ENCODE measurements around the gene TRIM40. TPM values are rescaled to one million over a fixed set of nuclear protein-coding genes. Genes with fewer than 3 reads are reported as not detected.
"Not testable (repeated sequence)": the region's sequence is repeated elsewhere in the genome, so short reads cannot be mapped to it uniquely, and the experiment has no call there.

TRIM40 gene
- total RNA-seq, 4 donors from 2014 or later: 10.9 to 13.7 (median 12.7) TPM; not detected in 1

DNA sequence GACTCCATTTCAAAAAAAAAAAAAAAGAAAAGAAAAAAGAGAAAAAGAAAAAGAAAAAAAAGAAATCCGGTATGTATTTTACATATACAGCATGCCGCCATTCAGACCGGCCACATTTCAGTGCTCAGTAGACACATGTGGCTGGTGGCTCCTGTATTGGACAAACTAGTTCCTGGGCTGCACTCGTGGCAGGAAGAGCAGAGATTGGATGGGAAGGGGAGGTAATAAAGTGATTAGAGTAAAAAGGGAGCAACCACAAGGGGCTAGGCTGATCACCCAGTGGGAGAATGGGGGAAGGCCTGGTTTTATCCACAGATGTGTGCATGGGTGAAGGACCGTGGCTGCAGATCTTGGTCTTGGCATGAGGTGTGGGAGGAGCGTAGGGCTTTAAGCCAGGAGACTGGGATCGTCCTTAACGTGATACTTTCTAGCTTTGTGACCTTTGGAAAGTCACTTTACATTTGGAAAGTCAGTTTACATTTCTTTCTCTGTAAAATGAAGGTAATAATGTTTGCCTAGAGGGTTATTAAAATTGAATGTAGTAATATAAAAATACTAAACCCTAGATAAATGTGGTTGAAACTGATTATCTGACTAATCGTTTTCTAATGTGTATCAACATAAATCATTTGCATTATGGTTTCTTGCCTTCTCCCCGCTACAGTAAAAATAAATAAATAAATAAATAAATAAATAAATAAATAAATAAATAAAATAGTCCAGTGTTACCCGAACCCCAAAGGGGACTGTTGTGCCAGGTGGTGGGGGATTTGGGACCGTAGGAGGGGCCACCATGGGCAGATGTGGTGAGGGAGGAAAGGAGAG, 26.5 kb downstream of the TRIM40 start:
- no peak for DNase-seq
- H3K36me3 ChIP-seq: peaks cover 0 to 6% (median 0%) of the 10 kb centered on the region in 3 donors
- peak overlapping the region in 3 of 4 donors; percentile 75 to 99 (median 91) for H3K27ac ChIP-seq
- H3K4me3 ChIP-seq: peak overlapping the region in 2 of 4 donors; percentile 57 to 78
- no peaks in the 10 kb centered on the region for H3K9me3 ChIP-seq
- H3K4me1 ChIP-seq: no peaks in the 10 kb centered on the region
- TF ChIP-seq, protein P1, sequence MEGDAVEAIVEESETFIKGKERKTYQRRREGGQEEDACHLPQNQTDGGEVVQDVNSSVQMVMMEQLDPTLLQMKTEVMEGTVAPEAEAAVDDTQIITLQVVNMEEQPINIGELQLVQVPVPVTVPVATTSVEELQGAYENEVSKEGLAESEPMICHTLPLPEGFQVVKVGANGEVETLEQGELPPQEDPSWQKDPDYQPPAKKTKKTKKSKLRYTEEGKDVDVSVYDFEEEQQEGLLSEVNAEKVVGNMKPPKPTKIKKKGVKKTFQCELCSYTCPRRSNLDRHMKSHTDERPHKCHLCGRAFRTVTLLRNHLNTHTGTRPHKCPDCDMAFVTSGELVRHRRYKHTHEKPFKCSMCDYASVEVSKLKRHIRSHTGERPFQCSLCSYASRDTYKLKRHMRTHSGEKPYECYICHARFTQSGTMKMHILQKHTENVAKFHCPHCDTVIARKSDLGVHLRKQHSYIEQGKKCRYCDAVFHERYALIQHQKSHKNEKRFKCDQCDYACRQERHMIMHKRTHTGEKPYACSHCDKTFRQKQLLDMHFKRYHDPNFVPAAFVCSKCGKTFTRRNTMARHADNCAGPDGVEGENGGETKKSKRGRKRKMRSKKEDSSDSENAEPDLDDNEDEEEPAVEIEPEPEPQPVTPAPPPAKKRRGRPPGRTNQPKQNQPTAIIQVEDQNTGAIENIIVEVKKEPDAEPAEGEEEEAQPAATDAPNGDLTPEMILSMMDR (IDR thresholded peaks at IDR 0.05): no peak
- no peak for TF ChIP-seq POLR2A (IDR thresholded peaks at IDR 0.05)
- no peaks in the 10 kb centered on the region for H3K27me3 ChIP-seq

DNA sequence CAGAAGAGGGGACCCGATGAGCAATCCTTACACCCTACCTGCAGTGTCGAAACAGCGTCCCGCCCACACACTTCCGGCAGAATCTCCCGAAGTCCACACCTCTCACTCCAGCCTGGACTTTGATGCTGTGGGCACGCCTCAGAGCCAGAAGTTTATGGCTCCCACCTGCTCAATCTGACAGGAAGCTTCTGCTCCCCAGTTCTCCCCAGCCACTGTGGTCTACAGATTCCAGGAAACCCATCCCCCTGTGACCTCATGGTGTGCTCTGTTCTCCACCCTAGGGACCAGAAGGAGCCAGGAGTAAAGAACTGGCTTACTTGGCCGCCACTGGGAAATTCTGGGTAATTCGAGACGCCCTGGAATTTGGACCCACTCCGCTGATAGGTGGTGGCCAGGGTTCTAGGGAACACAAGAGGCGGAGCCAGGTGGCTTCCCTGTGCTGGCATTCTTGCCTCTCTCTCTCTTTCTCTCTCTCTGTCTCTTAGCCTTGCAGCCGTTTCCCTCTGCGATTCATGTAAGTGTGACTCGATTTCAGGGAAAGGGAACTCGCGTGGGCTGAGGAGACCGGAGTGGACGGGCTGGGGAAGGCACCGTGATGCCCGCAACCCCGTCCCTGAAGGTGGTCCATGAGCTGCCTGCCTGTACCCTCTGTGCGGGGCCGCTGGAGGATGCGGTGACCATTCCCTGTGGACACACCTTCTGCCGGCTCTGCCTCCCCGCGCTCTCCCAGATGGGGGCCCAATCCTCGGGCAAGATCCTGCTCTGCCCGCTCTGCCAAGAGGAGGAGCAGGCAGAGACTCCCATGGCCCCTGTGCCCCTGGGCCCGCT, 27.4 kb downstream of the TRIM40 start, which contains the start of gene TRIM15:
TSS of gene TRIM15 (plus strand) at position 457 of the 828 bp plus-strand sequence. CDS start at position 596, 139 bp downstream.
- Histone ChIP-seq H3K4me3 (peak within 1 kb of the TSS in 3 of 4 donors; percentile 35 to 78 (median 57)), H3K27ac (peak within 1 kb of the TSS in 3 of 4 donors; percentile 75 to 99 (median 91)), H3K27me3 (no peaks in the 10 kb centered on the region), H3K9me3 (no peaks in the 10 kb centered on the region), H3K4me1 (no peaks in the 10 kb centered on the region), H3K36me3 (peaks cover 0 to 14% (median 0%) of the 10 kb centered on the region in 3 donors)
- DNase-seq: peak in 2 of 3 donors; percentile 91 to 93
- TF ChIP-seq, protein P1 (IDR thresholded peaks at IDR 0.05): peak in 3 of 6 experiments; percentile 15 to 20 (median 16)
- TF ChIP-seq POLR2A (IDR thresholded peaks at IDR 0.05): peak; percentile 65 to 90

DNA sequence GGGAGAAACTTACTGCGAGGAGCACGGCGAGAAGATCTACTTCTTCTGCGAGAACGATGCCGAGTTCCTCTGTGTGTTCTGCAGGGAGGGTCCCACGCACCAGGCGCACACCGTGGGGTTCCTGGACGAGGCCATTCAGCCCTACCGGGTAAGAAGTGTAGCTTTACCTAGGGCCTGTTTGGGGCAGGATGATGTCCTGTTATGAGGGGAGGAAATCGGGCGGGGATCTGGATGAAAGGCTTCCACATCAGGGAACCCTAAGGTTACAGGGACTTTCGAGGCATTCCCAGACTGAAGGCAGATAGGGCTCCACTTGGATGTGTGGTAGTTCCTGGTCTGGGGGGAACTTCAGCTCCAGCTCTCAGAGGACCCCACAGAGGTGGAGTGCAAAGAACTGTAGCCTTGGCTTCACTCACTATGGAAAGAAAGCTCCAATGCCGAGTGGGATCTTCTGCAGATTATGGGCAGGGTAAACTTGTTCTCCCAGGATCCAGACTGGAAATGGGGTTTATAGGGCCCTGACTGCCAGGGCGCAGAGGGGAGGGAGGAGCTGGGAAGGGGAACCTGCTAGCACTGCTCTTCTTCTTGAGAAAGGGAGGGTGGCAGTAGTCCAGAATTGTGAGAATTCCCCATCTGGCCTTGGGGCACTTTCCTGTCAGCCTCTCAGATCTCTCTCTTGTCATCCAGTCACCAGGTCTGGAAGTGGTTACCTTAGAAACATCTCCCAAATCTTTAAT, 28.1 kb downstream of the TRIM40 start:
- Histone ChIP-seq H3K27ac (peak overlapping the region in 3 of 4 donors; percentile 75 to 99 (median 91)), H3K9me3 (no peaks in the 10 kb centered on the region), H3K27me3 (no peaks in the 10 kb centered on the region), H3K4me1 (no peaks in the 10 kb centered on the region), H3K36me3 (peaks cover 0 to 18% (median 0%) of the 10 kb centered on the region in 3 donors), H3K4me3 (peak overlapping the region in 3 of 4 donors; percentile 35 to 78 (median 57))
- TF ChIP-seq, protein P1 (IDR thresholded peaks at IDR 0.05): no peak
- TF ChIP-seq POLR2A (IDR thresholded peaks at IDR 0.05): no peak
- no peak for DNase-seq

DNA sequence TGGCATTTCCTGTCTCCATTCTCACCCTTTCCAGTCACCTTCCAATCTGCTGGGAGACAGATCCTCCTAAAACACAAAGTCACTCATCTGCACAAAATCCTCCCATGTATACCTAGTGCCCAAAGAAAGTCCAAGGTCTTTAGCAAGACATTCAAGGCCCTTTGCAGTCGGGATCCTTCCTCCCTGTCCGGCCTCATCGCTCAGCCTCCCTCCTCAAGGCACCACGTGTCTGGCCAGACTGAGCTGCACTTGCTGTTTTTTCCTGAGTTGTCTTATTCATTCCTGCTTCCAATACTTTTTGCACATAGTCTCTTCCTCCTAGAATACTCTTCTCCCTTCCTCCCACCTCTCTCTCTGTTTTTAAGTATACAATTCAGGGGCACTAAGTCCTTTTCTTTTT, 28.8 kb downstream of the TRIM40 start:
- DNase-seq: no peak
- Histone ChIP-seq H3K36me3 (peaks cover 0 to 18% (median 0%) of the 10 kb centered on the region in 3 donors), H3K9me3 (no peaks in the 10 kb centered on the region), H3K4me3 (peak overlapping the region in 3 of 4 donors; percentile 35 to 78 (median 57)), H3K4me1 (no peaks in the 10 kb centered on the region), H3K27ac (peak overlapping the region in 3 of 4 donors; percentile 75 to 99 (median 91)), H3K27me3 (no peaks in the 10 kb centered on the region)
- TF ChIP-seq, protein P1 (IDR thresholded peaks at IDR 0.05): no peak
- TF ChIP-seq POLR2A (IDR thresholded peaks at IDR 0.05): no peak

DNA sequence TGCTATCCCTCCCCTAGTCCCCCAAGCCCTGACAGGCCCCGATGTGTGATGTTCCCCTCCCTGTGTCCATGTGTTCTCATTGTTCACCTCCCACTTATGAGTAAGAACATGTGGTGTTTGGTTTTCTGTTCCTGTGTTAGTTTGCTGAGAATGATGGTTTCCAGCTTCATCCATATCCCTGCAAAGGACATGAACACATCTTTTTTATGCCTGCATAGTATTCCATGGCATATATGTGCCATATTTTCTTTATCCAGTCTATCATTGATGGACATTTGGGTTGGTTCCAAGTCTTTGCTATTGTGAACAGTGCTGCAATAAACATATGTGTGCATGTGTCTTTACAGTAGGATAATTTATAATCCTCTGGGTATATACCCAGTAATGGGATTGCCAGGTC, 29.3 kb downstream of the TRIM40 start:
- H3K4me3 ChIP-seq: peak overlapping the region in 2 of 4 donors; percentile 57 to 78

More for the DNA sequence above, 29.3 kb downstream of the TRIM40 start:
- peaks cover 0 to 18% (median 0%) of the 10 kb centered on the region in 3 donors for H3K36me3 ChIP-seq
- not testable (repeated sequence) for H3K4me1 ChIP-seq, DNase-seq, H3K27me3 ChIP-seq, H3K27ac ChIP-seq, H3K9me3 ChIP-seq
